MCF 10A (cell line): ENCODE data around the gene DMBT1. TPM values are rescaled to one million over a fixed set of nuclear protein-coding genes. Genes with fewer than 3 reads are reported as not detected.

Source experiments
- BruUV-seq: library from RNA; stranded (reverse); fragments of 400-500 nt; replicated peaks from 2 replicates; lab custom pipeline; 2021; lab: Mats Ljungman, UMichigan
- CTCF ChIA-PET: fragments of 300-600 bp; sonication (Branson Sonifier 250); formaldehyde crosslinking; extraction: SDS; loops from one replicate; lab custom pipeline; 2021; ENCODE audit warnings: antibody characterized with exemption, inconsistent platforms; lab: Yijun Ruan, JAX
- POLR2A ChIA-PET: fragments of 300-600, 350-650 bp; sonication (Branson Sonifier 250); formaldehyde crosslinking; extraction: SDS; loops from one replicate; lab custom pipeline; 2020; ENCODE audit warnings: antibody characterized with exemption, inconsistent platforms; lab: Yijun Ruan, JAX
- DNase-seq: peaks from one replicate; pipeline ENCODE4 v3.0.0-alpha.2; 2018; ENCODE audit not compliant: unreplicated experiment
- H3K27ac Mint-ChIP-seq: one replicate; pipeline ENCODE4 v1.8.0; 2022; ENCODE audit warnings: mild to moderate bottlenecking, low read depth, mixed read lengths; ENCODE audit not compliant: unreplicated experiment
- H3K27me3 Mint-ChIP-seq: one replicate; pipeline ENCODE4 v1.8.0; 2022; ENCODE audit warnings: mixed read lengths; ENCODE audit not compliant: insufficient read depth, unreplicated experiment
- H3K36me3 Mint-ChIP-seq: one replicate; pipeline ENCODE4 v1.8.0; 2022; ENCODE audit warnings: mild to moderate bottlenecking, moderate library complexity, mixed read lengths; ENCODE audit not compliant: insufficient read depth, unreplicated experiment
- H3K4me1 Mint-ChIP-seq: one replicate; pipeline ENCODE4 v1.8.0; 2022; ENCODE audit warnings: mixed read lengths; ENCODE audit not compliant: insufficient read depth, unreplicated experiment
- H3K4me3 Mint-ChIP-seq: one replicate; pipeline ENCODE4 v1.8.0; 2022; ENCODE audit warnings: mild to moderate bottlenecking, moderate library complexity, mixed read lengths; ENCODE audit not compliant: unreplicated experiment
- H3K9me3 Mint-ChIP-seq: one replicate; pipeline ENCODE4 v1.8.0; 2022; ENCODE audit warnings: mixed read lengths; ENCODE audit not compliant: unreplicated experiment
- intact Hi-C: fragments of 100-400 bp; cut with micrococcal nuclease; formaldehyde crosslinking; loops from 2 replicates; pipeline ENCODE4 v1.14.1; 2022
- total RNA-seq: library from RNA; stranded (reverse); gene quantifications from 2 replicates; pipeline ENCODE4 v1.2.3, GENCODE V29; 2022
- TF ChIP-seq, protein P1 (sequence below): fragments of 200-600 bp; IDR thresholded peaks from one replicate; pipeline ENCODE4 v1.8.0; 2022; ENCODE audit warnings: antibody characterized with exemption, mild to moderate bottlenecking; ENCODE audit not compliant: unreplicated experiment

Gene DMBT1
- total RNA-seq, 1 experiment from 2014 or later: 7.6 TPM

DNA sequence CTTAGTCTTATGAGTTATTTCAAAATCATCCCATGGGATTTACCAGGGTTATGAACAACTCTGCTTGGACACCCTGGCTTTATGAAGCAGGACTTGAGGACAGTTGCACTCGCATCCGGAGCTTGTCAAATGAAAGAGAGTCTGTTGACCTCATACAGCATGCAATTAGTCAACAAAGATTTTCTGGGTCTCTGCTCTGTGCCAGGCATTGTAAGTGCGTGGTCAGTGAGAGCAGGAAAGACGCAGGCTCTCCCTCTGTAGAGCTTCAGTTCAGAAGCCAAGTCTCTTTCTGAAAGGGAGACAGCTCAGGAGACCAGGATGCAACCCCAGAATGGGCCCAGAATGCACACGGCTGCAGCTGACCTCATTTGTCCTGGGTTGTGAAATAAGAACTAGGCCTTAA is 45.5 kb upstream of the DMBT1 start:
- Mint-ChIP-seq H3K27me3 (no peaks in the 10 kb centered on the region), H3K36me3 (peaks cover 70% of the 10 kb centered on the region), H3K4me3 (no peak overlapping the region), H3K4me1 (peaks cover 16% of the 10 kb centered on the region), H3K9me3 (no peaks in the 10 kb centered on the region), H3K27ac (no peak overlapping the region)
- POLR2A ChIA-PET: interaction anchor here (0.5 to 2.3 kb wide), 5 partner anchors 11 to 216 kb away, joined by 3 to 10 read pairs (median 4); partner anchors contain the start of gene PLEKHA1
- CTCF ChIA-PET: interaction anchor here (0.6 to 3.4 kb wide), 5 partner anchors 20 to 51 kb away, joined by 3 to 25 read pairs (median 3); no protein-coding TSS in a partner anchor
- no peak for DNase-seq
- intact Hi-C loops: no loop called here
- TF ChIP-seq, protein P1, sequence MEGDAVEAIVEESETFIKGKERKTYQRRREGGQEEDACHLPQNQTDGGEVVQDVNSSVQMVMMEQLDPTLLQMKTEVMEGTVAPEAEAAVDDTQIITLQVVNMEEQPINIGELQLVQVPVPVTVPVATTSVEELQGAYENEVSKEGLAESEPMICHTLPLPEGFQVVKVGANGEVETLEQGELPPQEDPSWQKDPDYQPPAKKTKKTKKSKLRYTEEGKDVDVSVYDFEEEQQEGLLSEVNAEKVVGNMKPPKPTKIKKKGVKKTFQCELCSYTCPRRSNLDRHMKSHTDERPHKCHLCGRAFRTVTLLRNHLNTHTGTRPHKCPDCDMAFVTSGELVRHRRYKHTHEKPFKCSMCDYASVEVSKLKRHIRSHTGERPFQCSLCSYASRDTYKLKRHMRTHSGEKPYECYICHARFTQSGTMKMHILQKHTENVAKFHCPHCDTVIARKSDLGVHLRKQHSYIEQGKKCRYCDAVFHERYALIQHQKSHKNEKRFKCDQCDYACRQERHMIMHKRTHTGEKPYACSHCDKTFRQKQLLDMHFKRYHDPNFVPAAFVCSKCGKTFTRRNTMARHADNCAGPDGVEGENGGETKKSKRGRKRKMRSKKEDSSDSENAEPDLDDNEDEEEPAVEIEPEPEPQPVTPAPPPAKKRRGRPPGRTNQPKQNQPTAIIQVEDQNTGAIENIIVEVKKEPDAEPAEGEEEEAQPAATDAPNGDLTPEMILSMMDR: no peak
- no TSS peak for BruUV-seq

DNA sequence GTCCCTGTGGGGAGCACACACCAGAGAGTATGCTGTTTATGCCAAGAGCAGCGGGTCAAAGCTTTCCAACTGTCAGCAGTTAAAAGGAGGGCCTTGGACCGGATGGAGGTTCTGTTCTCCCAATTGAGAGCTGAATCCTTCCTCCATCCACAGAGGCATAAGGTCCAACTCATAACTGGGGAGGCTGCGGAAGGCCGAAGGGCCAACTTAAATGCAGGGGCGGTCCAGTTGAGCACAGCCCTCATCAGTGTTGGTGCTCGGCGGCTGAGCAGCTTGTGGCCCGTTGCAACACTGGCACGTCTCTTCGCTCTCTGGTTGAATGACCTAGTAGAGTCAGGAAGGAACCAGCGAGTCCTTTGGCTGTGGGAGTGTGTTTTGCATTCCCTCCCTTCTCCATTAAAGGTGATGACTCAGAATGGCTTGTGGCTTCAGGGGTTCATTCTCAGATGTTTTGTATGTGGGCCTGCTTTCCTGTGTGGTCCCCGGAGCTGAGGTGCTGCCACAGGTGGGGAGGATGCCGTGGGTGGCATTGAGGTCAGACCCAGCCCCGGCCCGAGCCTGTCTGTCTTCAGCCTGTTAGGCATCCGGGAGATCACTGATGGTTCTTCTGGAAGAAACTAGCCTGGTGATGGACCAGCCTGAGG is 44.8 kb upstream of the DMBT1 start:
- Mint-ChIP-seq H3K9me3 (no peaks in the 10 kb centered on the region), H3K27ac (no peak overlapping the region), H3K36me3 (peaks cover 66% of the 10 kb centered on the region), H3K4me3 (no peak overlapping the region), H3K4me1 (peaks cover 12% of the 10 kb centered on the region), H3K27me3 (no peaks in the 10 kb centered on the region)
- no TSS peak for BruUV-seq
- CTCF ChIA-PET: interaction anchor here (0.6 to 3.4 kb wide), 3 partner anchors 38 to 50 kb away, joined by 3 to 25 read pairs (median 3); no protein-coding TSS in a partner anchor
- peak; percentile 75 for DNase-seq
- POLR2A ChIA-PET: interaction anchor here (0.6 to 2.3 kb wide), 4 partner anchors 23 to 141 kb away, joined by 3 to 10 read pairs (median 4); partner anchors contain the start of gene PLEKHA1
- intact Hi-C loops: no loop called here
- TF ChIP-seq, protein P1: no peak

DNA sequence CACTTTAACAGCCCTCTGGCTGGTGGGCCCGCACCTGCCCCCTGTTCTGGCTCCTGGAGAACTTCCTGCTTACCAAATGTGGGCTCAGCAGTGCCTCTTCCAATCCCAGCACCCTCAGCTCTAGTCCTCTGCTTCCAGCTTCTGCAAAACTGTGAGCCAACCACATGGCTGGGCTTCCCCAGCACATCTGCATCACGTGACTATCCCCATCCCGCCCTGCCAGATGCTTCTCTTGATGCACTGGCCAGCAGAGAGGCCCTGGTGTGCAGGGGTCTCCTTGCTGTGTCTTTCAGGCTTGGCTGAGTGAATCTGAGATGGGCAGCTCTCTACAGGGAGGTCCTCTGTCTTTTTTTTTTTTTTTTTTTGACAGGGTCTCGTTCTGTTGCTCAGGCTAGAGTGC is 43.8 kb upstream of the DMBT1 start:
- no peaks in the 10 kb centered on the region for H3K27me3 Mint-ChIP-seq
- no peaks in the 10 kb centered on the region for H3K9me3 Mint-ChIP-seq
- TF ChIP-seq, protein P1: no peak
- DNase-seq: no peak
- H3K27ac Mint-ChIP-seq: no peak overlapping the region
- POLR2A ChIA-PET: no interaction called here
- no TSS peak for BruUV-seq
- no peak overlapping the region for H3K4me3 Mint-ChIP-seq
- peaks cover 13% of the 10 kb centered on the region for H3K4me1 Mint-ChIP-seq
- peaks cover 56% of the 10 kb centered on the region for H3K36me3 Mint-ChIP-seq
- intact Hi-C loops: no loop called here
- CTCF ChIA-PET: interaction anchor here (3.4 kb wide), 1 partner anchor 49 kb away, joined by 25 read pairs; no protein-coding TSS in a partner anchor

DNA sequence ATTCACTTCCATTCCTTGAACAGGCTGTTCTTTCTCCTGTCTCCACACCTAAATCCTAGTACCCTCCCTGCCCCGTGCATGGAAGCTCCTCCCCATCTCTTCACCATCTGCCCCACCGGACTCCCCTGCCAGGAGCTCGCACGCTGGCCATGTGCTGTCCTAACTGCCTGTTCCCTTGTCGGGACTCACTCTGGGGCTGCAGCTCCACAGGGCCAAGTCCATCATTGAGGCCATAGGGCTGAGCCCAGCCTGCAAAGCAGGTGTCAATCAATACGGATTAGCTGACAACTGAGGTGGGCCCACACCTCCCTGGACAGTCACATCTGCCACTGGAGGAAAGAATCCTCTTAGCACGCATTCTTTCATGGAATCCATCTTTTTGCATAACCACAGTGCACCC is 41.4 kb upstream of the DMBT1 start:
- H3K27me3 Mint-ChIP-seq: no peaks in the 10 kb centered on the region
- intact Hi-C loops: no loop called here
- DNase-seq: no peak
- no peak overlapping the region for H3K4me3 Mint-ChIP-seq
- H3K36me3 Mint-ChIP-seq: peaks cover 33% of the 10 kb centered on the region
- H3K4me1 Mint-ChIP-seq: peaks cover 13% of the 10 kb centered on the region
- POLR2A ChIA-PET: no interaction called here
- BruUV-seq: no TSS peak
- no peak overlapping the region for H3K27ac Mint-ChIP-seq
- TF ChIP-seq, protein P1: no peak
- H3K9me3 Mint-ChIP-seq: peaks cover 6% of the 10 kb centered on the region
- CTCF ChIA-PET: no interaction called here
